Neural cell (in vitro differentiated cells): ENCODE data around the gene APOL5.

ENCODE experiments used
- POLR2AphosphoS5 ChIP-seq: IDR thresholded peaks from 2 replicates; pipeline ENCODE4 v1.6.1; 2012
- TF ChIP-seq, protein P1 (sequence below): IDR thresholded peaks from 2 replicates; pipeline ENCODE4 v1.6.1; 2012; ENCODE audit warnings: borderline replicate concordance

DNA sequence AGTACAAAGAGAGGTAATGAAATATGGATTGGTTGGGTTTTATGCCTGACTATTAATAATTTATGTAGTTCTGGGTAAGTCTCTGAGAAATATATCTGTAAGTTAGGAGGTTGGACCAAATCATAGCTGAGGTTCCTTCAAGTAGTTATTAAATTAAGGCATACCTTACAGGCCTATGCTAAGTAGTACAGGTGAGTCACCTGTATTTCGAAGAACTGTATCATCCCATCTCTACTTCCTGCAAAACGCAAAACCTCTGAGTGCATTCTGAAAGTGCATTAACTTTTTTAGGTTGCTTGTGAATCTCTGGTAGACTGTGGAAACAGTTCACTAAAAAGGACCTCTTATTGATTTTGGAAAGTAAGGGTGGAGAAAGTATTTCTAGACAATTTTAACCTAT is 37.1 kb downstream of the APOL5 start:
- TF ChIP-seq, protein P1, sequence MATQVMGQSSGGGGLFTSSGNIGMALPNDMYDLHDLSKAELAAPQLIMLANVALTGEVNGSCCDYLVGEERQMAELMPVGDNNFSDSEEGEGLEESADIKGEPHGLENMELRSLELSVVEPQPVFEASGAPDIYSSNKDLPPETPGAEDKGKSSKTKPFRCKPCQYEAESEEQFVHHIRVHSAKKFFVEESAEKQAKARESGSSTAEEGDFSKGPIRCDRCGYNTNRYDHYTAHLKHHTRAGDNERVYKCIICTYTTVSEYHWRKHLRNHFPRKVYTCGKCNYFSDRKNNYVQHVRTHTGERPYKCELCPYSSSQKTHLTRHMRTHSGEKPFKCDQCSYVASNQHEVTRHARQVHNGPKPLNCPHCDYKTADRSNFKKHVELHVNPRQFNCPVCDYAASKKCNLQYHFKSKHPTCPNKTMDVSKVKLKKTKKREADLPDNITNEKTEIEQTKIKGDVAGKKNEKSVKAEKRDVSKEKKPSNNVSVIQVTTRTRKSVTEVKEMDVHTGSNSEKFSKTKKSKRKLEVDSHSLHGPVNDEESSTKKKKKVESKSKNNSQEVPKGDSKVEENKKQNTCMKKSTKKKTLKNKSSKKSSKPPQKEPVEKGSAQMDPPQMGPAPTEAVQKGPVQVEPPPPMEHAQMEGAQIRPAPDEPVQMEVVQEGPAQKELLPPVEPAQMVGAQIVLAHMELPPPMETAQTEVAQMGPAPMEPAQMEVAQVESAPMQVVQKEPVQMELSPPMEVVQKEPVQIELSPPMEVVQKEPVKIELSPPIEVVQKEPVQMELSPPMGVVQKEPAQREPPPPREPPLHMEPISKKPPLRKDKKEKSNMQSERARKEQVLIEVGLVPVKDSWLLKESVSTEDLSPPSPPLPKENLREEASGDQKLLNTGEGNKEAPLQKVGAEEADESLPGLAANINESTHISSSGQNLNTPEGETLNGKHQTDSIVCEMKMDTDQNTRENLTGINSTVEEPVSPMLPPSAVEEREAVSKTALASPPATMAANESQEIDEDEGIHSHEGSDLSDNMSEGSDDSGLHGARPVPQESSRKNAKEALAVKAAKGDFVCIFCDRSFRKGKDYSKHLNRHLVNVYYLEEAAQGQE = no peak
- TF ChIP-seq POLR2AphosphoS5 = no peak
